Cardiac fibroblast (primary cell): ENCODE data around the gene RNU6-7.

Source experiments
- DNase-seq, 2 donors: peaks; one replicate each; pipeline versions ENCODE4 v3.0.0 to v3.0.0-alpha.2; 2010; ENCODE audit warnings: low read depth in 2 of 2
- H3K4me3 ChIP-seq, 2 donors: replicated peaks in 1 of 2; 1 replicate in 1 of 2; 2 replicates in 1 of 2; pipeline ENCODE4 v1.5.1; 2011; ENCODE audit warnings: low read depth in 2 of 2, low read length in 2 of 2, mild to moderate bottlenecking in 2 of 2, moderate library complexity in 1 of 2
- CTCF ChIP-seq: IDR thresholded peaks from one replicate; pipeline ENCODE4 v1.5.1; 2011; ENCODE audit warnings: low read depth, mild to moderate bottlenecking, low read length, inconsistent platforms

The RNU6-7 gene

GRCh38 chr14:32230181-32230580, 28.3 kb downstream of the RNU6-7 start:
- peak; percentile 3 to 57 for DNase-seq
- H3K4me3 ChIP-seq: no peak overlapping the region
- TF ChIP-seq CTCF: peak; percentile 3

- peak; percentile 47 to 67 for DNase-seq
- no peak overlapping the region for H3K4me3 ChIP-seq
- no peak for TF ChIP-seq CTCF
Measured at GRCh38 chr14:32230695-32231280, 28.9 kb downstream of the RNU6-7 start.

DNA sequence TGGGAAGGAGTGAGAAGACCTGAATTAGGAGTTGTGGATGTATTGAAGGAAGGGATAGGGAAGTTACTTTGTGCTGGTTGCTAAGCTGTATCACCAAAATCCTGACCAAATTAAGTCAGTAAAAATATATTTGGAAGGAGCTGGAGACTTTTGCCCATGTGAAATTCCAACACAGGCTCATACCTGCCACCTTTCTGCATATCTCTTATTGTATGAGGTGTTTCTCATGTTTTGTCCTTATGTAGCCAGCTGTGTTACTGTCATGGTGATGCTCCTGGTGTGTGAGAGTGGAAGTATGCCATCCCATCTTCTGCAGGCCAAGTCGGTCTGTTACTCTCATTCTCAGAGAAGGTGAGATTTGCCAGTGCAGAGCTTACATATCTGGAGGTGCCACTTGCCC, 30.6 kb downstream of the RNU6-7 start:
- no peak overlapping the region for H3K4me3 ChIP-seq
- no peak for TF ChIP-seq CTCF
- no peak for DNase-seq

- no peak for DNase-seq
- TF ChIP-seq CTCF: no peak
- H3K4me3 ChIP-seq: no peak overlapping the region
Measured at GRCh38 chr14:32233260-32233659, 31.4 kb downstream of the RNU6-7 start.

GRCh38 chr14:32244404-32244803, 42.6 kb downstream of the RNU6-7 start:
- peak in 1 of 2 donors; percentile 26 for DNase-seq
- no peak overlapping the region for H3K4me3 ChIP-seq
- TF ChIP-seq CTCF: no peak

DNA sequence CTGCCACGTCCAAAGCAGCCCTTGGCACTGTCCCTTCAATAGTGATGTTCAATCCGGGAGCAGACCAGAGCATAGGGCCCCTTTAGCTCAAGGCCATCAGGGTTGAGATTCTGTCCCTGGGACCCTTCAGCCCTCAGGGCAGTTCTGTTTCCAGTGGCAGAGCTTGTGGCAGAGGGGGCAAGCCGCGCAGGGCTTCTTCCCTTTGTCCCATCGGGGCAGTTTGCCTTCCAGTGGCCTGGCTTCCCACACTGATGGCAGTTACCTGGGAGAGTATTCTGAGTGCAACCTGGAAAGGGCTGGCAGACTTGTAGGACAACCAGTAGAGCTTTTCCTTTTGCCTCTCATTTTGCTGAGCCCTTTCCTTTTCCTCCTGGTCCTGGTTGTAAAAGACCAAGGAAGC, 44.9 kb downstream of the RNU6-7 start:
- no peak for TF ChIP-seq CTCF
- DNase-seq: no peak
- H3K4me3 ChIP-seq: no peak overlapping the region

GRCh38 chr14:32249371-32249770, 47.5 kb downstream of the RNU6-7 start:
- no peak for DNase-seq
- H3K4me3 ChIP-seq: no peak overlapping the region
- no peak for TF ChIP-seq CTCF
